A549 treated with ZK216348 at 1 μM for 4 hours (cell line): Measurements from ENCODE around the gene AIF1. TPM values are rescaled to one million over a fixed set of nuclear protein-coding genes. Genes with fewer than 3 reads are reported as not detected.

Experiments used
- total RNA-seq: library from RNA; stranded (reverse); fragments of 200-300 nt; extraction: Qiagen RNA extraction; gene quantifications from 5 replicates; pipeline ENCODE4 v1.2.3, GENCODE V29; 2022; ENCODE audit warnings: low read depth

AIF1 gene
- total RNA-seq, result not detected in 5 replicates

DNA sequence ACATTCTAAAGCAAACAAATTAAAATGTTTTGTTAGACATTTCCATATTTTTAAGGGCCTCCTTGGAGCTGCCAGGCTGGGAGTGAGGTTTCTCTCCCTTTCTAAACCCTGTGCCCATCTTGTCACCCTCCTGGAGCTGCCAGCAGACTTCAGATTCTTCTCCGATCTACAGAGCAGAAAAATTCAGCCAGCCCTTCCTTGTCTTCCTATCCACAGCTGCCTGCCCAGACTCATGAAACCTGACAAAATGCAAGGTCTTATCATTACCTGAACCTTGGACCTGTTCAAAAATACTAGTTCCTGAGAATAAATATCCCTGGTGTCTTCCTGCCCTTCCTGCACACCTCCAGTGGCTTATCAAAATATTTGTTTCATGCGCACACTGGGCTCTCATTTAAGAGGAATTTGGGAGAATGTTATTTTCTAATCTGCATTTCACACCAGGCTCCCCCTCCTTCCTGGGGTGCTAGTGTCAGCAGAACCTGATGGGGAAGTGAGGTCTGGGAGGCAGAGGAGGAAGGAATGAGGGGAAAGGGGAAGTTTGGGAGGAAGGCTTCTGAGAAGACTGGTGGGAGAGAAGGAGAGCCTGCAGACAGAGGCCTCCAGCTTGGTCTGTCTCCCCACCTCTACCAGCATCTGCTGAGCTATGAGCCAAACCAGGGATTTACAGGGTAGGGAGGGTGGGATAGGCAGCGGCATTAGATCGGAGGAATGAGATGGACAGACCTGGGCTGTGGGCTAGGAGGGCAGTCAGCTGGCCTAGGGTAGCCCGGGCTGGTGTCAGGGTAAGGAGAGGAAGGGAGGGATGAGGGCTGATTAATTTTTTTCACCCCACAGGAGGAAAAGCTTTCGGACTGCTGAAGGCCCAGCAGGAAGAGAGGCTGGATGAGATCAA lies at the start of gene AIF1:
Gene AIF1, plus strand, starts transcription at position 551 of the 895 bp plus-strand sequence. Its CDS starts 96 bp downstream, at position 647.

GRCh38 chr6:31572041-31572911 lies 42.8 kb upstream of the AIF1 start, which contains the start of gene LTA:
TSS of gene LTA (plus strand) at chr6:31572289. CDS start at chr6:31572743, 454 bp downstream.

DNA sequence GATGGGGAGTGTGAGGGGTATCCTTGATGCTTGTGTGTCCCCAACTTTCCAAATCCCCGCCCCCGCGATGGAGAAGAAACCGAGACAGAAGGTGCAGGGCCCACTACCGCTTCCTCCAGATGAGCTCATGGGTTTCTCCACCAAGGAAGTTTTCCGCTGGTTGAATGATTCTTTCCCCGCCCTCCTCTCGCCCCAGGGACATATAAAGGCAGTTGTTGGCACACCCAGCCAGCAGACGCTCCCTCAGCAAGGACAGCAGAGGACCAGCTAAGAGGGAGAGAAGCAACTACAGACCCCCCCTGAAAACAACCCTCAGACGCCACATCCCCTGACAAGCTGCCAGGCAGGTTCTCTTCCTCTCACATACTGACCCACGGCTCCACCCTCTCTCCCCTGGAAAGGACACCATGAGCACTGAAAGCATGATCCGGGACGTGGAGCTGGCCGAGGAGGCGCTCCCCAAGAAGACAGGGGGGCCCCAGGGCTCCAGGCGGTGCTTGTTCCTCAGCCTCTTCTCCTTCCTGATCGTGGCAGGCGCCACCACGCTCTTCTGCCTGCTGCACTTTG lies 39.6 kb upstream of the AIF1 start, which contains the start of gene TNF:
Gene TNF, plus strand, starts transcription at position 231 of the 567 bp plus-strand sequence. Its CDS starts 177 bp downstream, at position 408.

DNA sequence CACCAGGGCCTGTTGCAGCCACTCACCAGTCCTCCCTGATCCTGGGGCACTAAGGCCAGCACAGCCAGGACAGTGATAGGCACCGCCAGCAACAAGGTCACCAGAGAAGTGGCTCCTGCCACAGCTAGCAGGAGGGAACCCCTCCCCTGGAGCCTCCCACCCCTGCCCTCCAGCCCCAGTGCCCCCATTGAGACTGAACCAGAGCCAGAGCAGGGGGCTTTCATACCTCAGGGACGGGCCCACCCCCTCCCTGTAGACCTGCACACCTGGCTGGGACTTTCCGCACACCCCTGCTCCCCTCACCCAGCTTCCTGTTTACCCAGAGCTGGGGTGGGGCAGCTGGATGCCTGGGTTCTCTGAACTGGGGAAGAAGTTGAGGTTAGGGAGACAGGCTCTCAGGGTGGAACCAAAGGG lies 32.8 kb upstream of the AIF1 start, which contains the start of gene LTB:
Gene LTB, minus strand, starts transcription at position 195 of the 414 bp plus-strand sequence. Its CDS starts 7 bp downstream, at position 188.

DNA sequence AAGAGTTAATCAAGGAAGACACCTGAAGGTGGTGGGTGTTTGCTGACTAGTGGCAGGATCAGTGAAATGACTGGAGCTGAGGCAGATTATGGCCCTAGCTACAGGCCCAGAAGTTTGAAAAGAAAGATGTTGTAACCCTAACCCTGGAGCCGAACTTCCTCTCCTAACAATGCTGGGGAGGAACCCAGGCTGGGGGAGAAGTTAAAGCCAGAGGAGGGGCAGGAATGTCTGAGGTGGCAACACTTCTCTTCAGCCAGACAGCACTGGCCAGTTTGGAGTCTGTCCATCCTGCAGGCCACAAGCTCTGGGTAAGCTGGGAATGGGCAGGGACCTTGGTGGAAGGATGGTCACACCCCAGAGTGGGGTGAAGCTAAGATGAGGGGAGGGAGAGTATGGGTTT lies 29.0 kb upstream of the AIF1 start, which contains the start of gene LST1:
Gene LST1, plus strand, starts transcription at position 270 of the 400 bp plus-strand sequence. CDS start 1,023 bp downstream, outside the sequence.

DNA sequence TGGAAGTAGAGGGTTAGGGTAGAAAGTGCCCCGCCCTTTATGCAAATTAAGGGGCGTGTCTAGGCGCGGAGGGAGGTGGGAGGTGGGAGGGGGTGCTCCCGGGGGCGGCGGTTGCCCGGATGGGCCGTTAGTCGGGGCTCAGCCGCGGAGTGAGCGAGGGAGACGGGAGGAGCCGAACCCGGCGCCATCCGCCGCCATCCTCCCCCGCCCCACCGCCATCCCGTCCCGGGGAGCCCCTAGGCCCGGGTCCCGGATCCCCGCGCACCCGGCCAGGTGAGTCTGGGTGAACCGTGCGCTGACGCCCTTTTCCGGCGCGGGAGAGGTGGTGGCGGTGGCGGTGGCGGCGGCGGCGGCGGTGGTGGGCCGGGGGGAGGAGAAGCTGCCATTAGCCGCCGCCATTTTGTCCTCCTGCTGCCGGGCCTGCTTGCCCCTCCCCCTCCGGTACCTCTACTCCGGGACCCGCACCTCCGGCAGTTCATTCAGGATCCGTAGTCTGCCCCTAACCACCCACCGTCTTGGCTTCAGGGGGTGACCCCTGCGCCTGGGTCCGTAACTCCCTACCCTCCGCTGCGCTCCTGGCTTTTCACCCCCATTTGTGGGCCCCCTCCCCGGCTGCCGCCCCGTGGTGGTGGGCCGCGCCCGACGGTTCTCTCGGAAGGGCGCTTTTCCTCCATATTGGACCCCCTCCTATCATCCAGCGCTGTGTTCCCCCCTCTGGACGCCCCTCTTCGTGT lies 5.7 kb downstream of the AIF1 start, which contains the start of gene PRRC2A:
Gene PRRC2A, plus strand, starts transcription at position 130 of the 734 bp plus-strand sequence. CDS start 2,075 bp downstream, outside the sequence.

GRCh38 chr6:31655349-31656237 lies 40.6 kb downstream of the AIF1 start, which contains the start of gene APOM:
TSS of gene APOM (plus strand) at chr6:31655894. CDS start at chr6:31655967, 73 bp downstream.

DNA sequence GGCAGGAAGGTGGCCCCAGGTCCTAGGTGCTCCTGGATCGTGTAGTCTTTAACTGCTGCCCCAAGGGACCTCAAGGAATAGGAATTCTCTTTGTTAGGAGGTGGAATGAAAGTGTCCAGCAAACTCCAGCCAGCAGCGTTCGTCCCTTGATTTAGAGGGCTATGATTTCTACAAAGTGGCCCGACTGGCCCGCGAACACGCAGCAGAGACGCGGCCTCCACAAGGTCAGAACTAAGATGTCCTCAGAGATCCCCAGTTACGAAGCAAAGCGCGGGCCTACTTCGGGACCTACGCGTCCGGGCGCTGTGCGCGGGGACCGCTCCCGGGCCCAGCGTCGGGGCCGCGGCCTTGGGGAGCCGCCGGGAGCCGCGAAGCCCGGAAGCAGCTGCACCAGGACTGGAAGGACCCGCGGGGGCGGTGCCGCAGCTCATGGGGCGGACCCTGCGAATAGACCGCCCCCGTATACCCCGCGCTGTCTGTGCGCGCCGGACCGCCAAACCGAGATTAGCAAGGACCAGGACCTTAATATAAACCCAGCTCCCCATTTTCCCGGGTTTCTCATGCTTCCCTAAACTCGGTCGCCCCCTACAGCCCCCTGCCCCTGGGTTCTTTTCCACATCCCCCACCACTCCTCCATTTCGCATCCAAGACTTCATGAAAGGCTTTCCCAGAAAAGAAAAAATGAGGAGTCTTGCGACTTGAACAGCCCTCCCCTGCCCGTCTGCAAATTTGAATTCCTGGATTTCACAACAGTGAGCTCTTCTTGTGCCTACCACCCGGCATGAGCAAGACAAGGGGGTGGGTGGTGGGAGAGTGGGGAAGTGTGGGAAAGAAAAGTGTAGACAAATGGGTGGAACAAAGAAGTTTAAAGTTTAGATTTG lies 45.6 kb downstream of the AIF1 start, which contains the start of gene C6orf47:
Gene C6orf47, minus strand, starts transcription at position 398 of the 881 bp plus-strand sequence. CDS start 831 bp downstream, outside the sequence.

GRCh38 chr6:31664790-31665500 lies 49.9 kb downstream of the AIF1 start, which contains the start of gene GPANK1:
TSS of gene GPANK1 (minus strand) at chr6:31664997. CDS start at chr6:31664478, 519 bp downstream.

DNA sequence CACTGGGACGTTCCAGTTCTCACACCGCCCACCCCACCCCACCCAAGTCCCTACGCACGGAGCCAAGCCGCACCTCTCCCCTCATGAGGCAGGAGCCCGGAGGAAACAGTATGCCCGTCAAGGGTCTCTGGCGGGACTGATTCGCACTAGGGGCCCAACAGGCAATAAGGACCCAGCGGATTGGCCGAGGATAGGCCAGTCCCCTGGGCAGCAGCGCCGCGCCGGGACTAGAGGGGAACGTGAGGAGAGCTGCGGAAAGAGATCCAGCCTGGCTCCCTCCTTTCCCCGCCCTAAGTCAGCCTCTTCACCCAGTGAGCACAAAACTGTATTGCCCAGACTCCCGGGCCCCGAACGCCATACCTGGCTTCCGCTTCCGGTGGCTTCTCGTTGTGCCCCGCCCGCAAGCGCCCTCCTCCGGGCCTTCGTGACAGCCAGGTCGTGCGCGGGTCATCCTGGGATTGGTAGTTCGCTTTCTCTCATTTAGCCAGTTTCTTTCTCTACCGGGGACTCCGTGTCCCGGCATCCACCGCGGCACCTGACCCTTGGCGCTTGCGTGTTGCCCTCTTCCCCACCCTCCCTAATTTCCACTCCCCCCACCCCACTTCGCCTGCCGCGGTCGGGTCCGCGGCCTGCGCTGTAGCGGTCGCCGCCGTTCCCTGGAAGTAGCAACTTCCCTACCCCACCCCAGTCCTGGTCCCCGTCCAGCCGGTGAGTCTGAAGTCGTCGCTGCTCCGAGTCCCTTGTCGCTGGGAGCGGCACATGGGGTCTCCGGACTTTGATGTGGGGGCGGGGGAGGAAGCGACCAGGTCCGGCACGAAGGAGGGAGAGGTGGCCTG lies 50.7 kb downstream of the AIF1 start, which contains the start of gene CSNK2B:
Gene CSNK2B, plus strand, starts transcription at position 580 of the 836 bp plus-strand sequence. CDS start 752 bp downstream, outside the sequence.

Other genes starting within 250 kb of the AIF1 start
- 27.0 to 30.6 TPM (median 27.8 TPM) in 5 replicates for gene MICA, start 211.6 kb upstream of the AIF1 start, total RNA-seq
- gene MICB, start 117.1 kb upstream of the AIF1 start, total RNA-seq, result 5.2 to 8.6 TPM (median 7.9 TPM) in 5 replicates
- not detected in 5 replicates for gene MCCD1, start 86.3 kb upstream of the AIF1 start, total RNA-seq
- 359 to 433 TPM (median 396 TPM) in 5 replicates for gene DDX39B, start 73.2 kb upstream of the AIF1 start, total RNA-seq
- gene ATP6V1G2, start 68.6 kb upstream of the AIF1 start, total RNA-seq, result 0.33 to 1.3 TPM (median 0.69 TPM) in 5 replicates
- gene NFKBIL1, start 67.6 kb upstream of the AIF1 start, total RNA-seq, result 5.9 to 13.0 TPM (median 12.5 TPM) in 5 replicates
- gene LTA, start 42.9 kb upstream of the AIF1 start, total RNA-seq, result not detected in 5 replicates
- 0.08 TPM in 1 of 5 replicates, not detected in the others for gene TNF, start 39.7 kb upstream of the AIF1 start, total RNA-seq
- 0.21 to 0.76 TPM (median 0.45 TPM) in 4 of 5 replicates, not detected in the other for gene LTB, start 32.8 kb upstream of the AIF1 start, total RNA-seq
- not detected in 5 replicates for gene LST1, start 29.0 kb upstream of the AIF1 start, total RNA-seq
- gene NCR3, start 22.2 kb upstream of the AIF1 start, total RNA-seq, result not detected in 5 replicates
- gene PRRC2A, start 5.5 kb downstream of the AIF1 start, total RNA-seq, result 59.3 to 94.8 TPM (median 86.5 TPM) in 5 replicates
- gene BAG6, start 37.4 kb downstream of the AIF1 start, total RNA-seq, result 100 to 165 TPM (median 145 TPM) in 5 replicates
- gene APOM, start 40.7 kb downstream of the AIF1 start, total RNA-seq, result 2.2 to 3.7 TPM (median 3.5 TPM) in 5 replicates
- gene C6orf47, start 45.5 kb downstream of the AIF1 start, total RNA-seq, result 11.1 to 14.5 TPM (median 12.9 TPM) in 5 replicates
- gene GPANK1, start 49.8 kb downstream of the AIF1 start, total RNA-seq, result 9.6 to 16.8 TPM (median 12.8 TPM) in 5 replicates
- 168 to 192 TPM (median 170 TPM) in 5 replicates for gene CSNK2B, start 50.8 kb downstream of the AIF1 start, total RNA-seq
- gene LY6G5B, start 54.7 kb downstream of the AIF1 start, total RNA-seq, result 3.2 to 6.4 TPM (median 5.2 TPM) in 5 replicates
- 1.1 to 1.6 TPM (median 1.5 TPM) in 5 replicates for gene LY6G5C, start 65.8 kb downstream of the AIF1 start, total RNA-seq
- gene ABHD16A, start 88.1 kb downstream of the AIF1 start, total RNA-seq, result 13.2 to 19.1 TPM (median 17.6 TPM) in 5 replicates
- gene LY6G6F, start 91.6 kb downstream of the AIF1 start, total RNA-seq, result not detected in 5 replicates
- gene LY6G6D, start 100.1 kb downstream of the AIF1 start, total RNA-seq, result not detected in 5 replicates
- 0.20 to 0.42 TPM (median 0.29 TPM) in 3 of 5 replicates, not detected in the others for gene LY6G6C, start 106.5 kb downstream of the AIF1 start, total RNA-seq
- gene MPIG6B, start 108.1 kb downstream of the AIF1 start, total RNA-seq, result not detected in 5 replicates
- 27.1 to 32.0 TPM (median 31.7 TPM) in 5 replicates for gene DDAH2, start 114.1 kb downstream of the AIF1 start, total RNA-seq
- gene CLIC1, start 121.3 kb downstream of the AIF1 start, total RNA-seq, result 433 to 509 TPM (median 491 TPM) in 5 replicates
- 13.3 to 18.7 TPM (median 13.6 TPM) in 5 replicates for gene MSH5, start 124.8 kb downstream of the AIF1 start, total RNA-seq
- gene SAPCD1, start 147.4 kb downstream of the AIF1 start, total RNA-seq, result 3.7 to 5.9 TPM (median 4.9 TPM) in 5 replicates
- 0.53 to 2.7 TPM (median 1.1 TPM) in 5 replicates for gene VWA7, start 162.1 kb downstream of the AIF1 start, total RNA-seq
- 43.4 to 61.7 TPM (median 60.4 TPM) in 5 replicates for gene VARS1, start 180.5 kb downstream of the AIF1 start, total RNA-seq
- 52.1 to 67.9 TPM (median 59.7 TPM) in 5 replicates for gene LSM2, start 191.7 kb downstream of the AIF1 start, total RNA-seq
- 1.4 to 2.2 TPM (median 1.9 TPM) in 5 replicates for gene HSPA1L, start 200.0 kb downstream of the AIF1 start, total RNA-seq
- 129 to 401 TPM (median 295 TPM) in 5 replicates for gene HSPA1A, start 200.3 kb downstream of the AIF1 start, total RNA-seq
- gene HSPA1B, start 212.5 kb downstream of the AIF1 start, total RNA-seq, result 78.0 to 284 TPM (median 227 TPM) in 5 replicates
- 20.9 to 35.3 TPM (median 29.4 TPM) in 5 replicates for gene NEU1, start 247.6 kb downstream of the AIF1 start, total RNA-seq